Fibroblast of the conjunctiva (primary cell): ENCODE results near the gene NSG2.

Experiments used
- DNase-seq: peaks from one replicate; pipeline ENCODE4 v3.0.0-alpha.2; 2010; ENCODE audit warnings: low read depth

Gene NSG2

GRCh38 chr5:174045470-174046025 lies at the start of gene NSG2:
Gene NSG2 (plus strand): TSS chr5:174045706. CDS start chr5:174046756, 1,050 bp downstream.
- DNase-seq = peak; percentile 73

GRCh38 chr5:173997331-173997730 lies 48.2 kb upstream of the NSG2 start:
- no peak for DNase-seq

- no peak for DNase-seq
Observed at GRCh38 chr5:173998531-173998930, 47.0 kb upstream of the NSG2 start.

- DNase-seq = no peak
Observed at GRCh38 chr5:174000076-174000475, 45.4 kb upstream of the NSG2 start.

GRCh38 chr5:174003795-174004194 lies 41.7 kb upstream of the NSG2 start:
- no peak for DNase-seq

- no peak for DNase-seq
Observed at GRCh38 chr5:174008922-174009321, 36.6 kb upstream of the NSG2 start.

GRCh38 chr5:174010365-174010764 lies 35.1 kb upstream of the NSG2 start:
- no peak for DNase-seq

GRCh38 chr5:174011441-174011840 lies 34.1 kb upstream of the NSG2 start:
- DNase-seq = no peak

GRCh38 chr5:174020069-174020927 lies 25.2 kb upstream of the NSG2 start:
- peak; percentile 16 for DNase-seq

GRCh38 chr5:174020928-174021304 lies 24.6 kb upstream of the NSG2 start:
- DNase-seq = no peak

GRCh38 chr5:174022384-174023095 lies 23.0 kb upstream of the NSG2 start:
- DNase-seq = no peak

- DNase-seq = no peak
Observed at GRCh38 chr5:174030286-174030685, 15.2 kb upstream of the NSG2 start.

GRCh38 chr5:174044466-174045254 lies 846 bp upstream of the NSG2 start:
- DNase-seq = no peak

GRCh38 chr5:174046558-174046957 lies 1.1 kb downstream of the NSG2 start:
- no peak for DNase-seq

- no peak for DNase-seq
Observed at GRCh38 chr5:174047472-174048099, 2.1 kb downstream of the NSG2 start.

GRCh38 chr5:174052636-174053035 lies 7.1 kb downstream of the NSG2 start:
- DNase-seq = no peak

- DNase-seq = no peak
Observed at GRCh38 chr5:174053905-174054304, 8.4 kb downstream of the NSG2 start.

GRCh38 chr5:174056064-174056847 lies 10.8 kb downstream of the NSG2 start:
- no peak for DNase-seq

GRCh38 chr5:174057206-174057605 lies 11.7 kb downstream of the NSG2 start:
- no peak for DNase-seq

- DNase-seq = no peak
Observed at GRCh38 chr5:174058433-174059122, 13.1 kb downstream of the NSG2 start.
